Aorta (tissue), 5 donors: ENCODE data around the gene ARHGAP24. TPM values are rescaled to one million over a fixed set of nuclear protein-coding genes. Genes with fewer than 3 reads are reported as not detected.

ENCODE experiments used
- ATAC-seq: fragments of 200-7000 bp; cut with Tn5 transposase; one replicate; pipeline ENCODE4 v1.9.1; 2022; ENCODE audit warnings: moderate library complexity; ENCODE audit not compliant: low FRiP score
- DNase-seq, 2 donors: peaks; one replicate each; pipeline ENCODE4 v3.0.0-alpha.2; 2020
- H3K27ac ChIP-seq, 2 donors: one replicate each; pipeline ENCODE4 v1.5.1; 2013; ENCODE audit warnings: low read length in 2 of 2, mild to moderate bottlenecking in 2 of 2, moderate library complexity in 2 of 2, control low read depth in 1 of 2, inconsistent platforms in 1 of 2, low read depth in 1 of 2
- H3K27me3 ChIP-seq, 2 donors: one replicate each; pipeline ENCODE4 v1.6.1; 2013; ENCODE audit warnings: control low read depth in 1 of 2, low read length in 1 of 2, mild to moderate bottlenecking in 1 of 2, moderate library complexity in 1 of 2; ENCODE audit not compliant: insufficient read depth in 2 of 2, control insufficient read depth in 1 of 2
- H3K36me3 ChIP-seq, 2 donors: one replicate each; pipeline ENCODE4 v1.6.1; 2013; ENCODE audit warnings: control low read depth in 1 of 2, low read length in 1 of 2, mild to moderate bottlenecking in 1 of 2; ENCODE audit not compliant: insufficient read depth in 2 of 2, control insufficient read depth in 1 of 2
- H3K4me1 ChIP-seq, 2 donors: one replicate each; pipeline ENCODE4 v1.6.1; 2013; ENCODE audit warnings: low read length in 2 of 2, control low read depth in 1 of 2, mild to moderate bottlenecking in 1 of 2, moderate library complexity in 1 of 2; ENCODE audit not compliant: insufficient read depth in 2 of 2, control insufficient read depth in 1 of 2
- H3K4me3 ChIP-seq, 2 donors: one replicate each; pipeline ENCODE4 v1.5.1; 2013; ENCODE audit warnings: low read length in 2 of 2, control low read depth in 1 of 2, mild to moderate bottlenecking in 1 of 2
- H3K9me3 ChIP-seq: one replicate; pipeline ENCODE4 v1.6.1; 2013; ENCODE audit warnings: mild to moderate bottlenecking, low read length; ENCODE audit not compliant: control insufficient read depth
- WGBS, 2 donors: extraction: QIAGEN DNeasy Blood & Tissue Kit; methylation state at CpG; one replicate each; pipeline ENCODE4 v1.1.7; 2013; 5-methylcytosine and 5-hydroxymethylcytosine counted together
- intact Hi-C, 2 donors: fragments of 100-400 bp; cut with DNase I; formaldehyde crosslinking; loops; one replicate each; pipeline versions ENCODE4 v1.14.2 to v1.15.0; 2022
- polyA plus RNA-seq, 2 donors: library from polyadenylated mRNA; stranded (reverse); fragments of 200-250 nt; gene quantifications; one replicate each; pipeline ENCODE4 v1.2.3, GENCODE V29; 2013
- total RNA-seq, 2 donors: library from RNA; stranded (reverse); fragmentation: NEBNext Ultra II Directional; extraction: Animal tissue kit (Norgen Biotek cat#: 25700); gene quantifications; one replicate each; pipeline ENCODE4 v1.2.1, GENCODE V29; 2021
- donor health status: healthy with polysubstance abuse.
- donor health status: Bipolar disorder and iron deficiency.
- donor health status: DM: no; HTN: no; CAD: no.
- donor health status: DM: no; HTN: no; CAD: no.
- donor health status: DM: yes; HTN: yes; CAD: no.

Gene ARHGAP24
- total and polyA plus RNA-seq, 4 donors = 13.4 to 35.2 (median 34.0) TPM

- no peaks in the 10 kb centered on the region for H3K27me3 ChIP-seq
- no peak for ATAC-seq
- H3K27ac ChIP-seq = no peak overlapping the region
- H3K9me3 ChIP-seq = no peaks in the 10 kb centered on the region
- intact Hi-C loops = no loop called here
- H3K4me1 ChIP-seq = no peaks in the 10 kb centered on the region
- no peak overlapping the region for H3K4me3 ChIP-seq
- DNase-seq = no peak
- H3K36me3 ChIP-seq = no peaks in the 10 kb centered on the region
These were observed 96.1 kb downstream of the ARHGAP24 start for GRCh38 chr4:85571008-85571407.

- no peak overlapping the region for H3K4me3 ChIP-seq
- intact Hi-C loops = no loop called here
- no peaks in the 10 kb centered on the region for H3K27me3 ChIP-seq
- 44 to 68% methylated on average over 1 of the region's 1 CpG for WGBS, 2 donors
- H3K4me1 ChIP-seq = no peaks in the 10 kb centered on the region
- no peaks in the 10 kb centered on the region for H3K36me3 ChIP-seq
- ATAC-seq (no peak), DNase-seq (no peak)
- no peak overlapping the region for H3K27ac ChIP-seq
- H3K9me3 ChIP-seq = no peaks in the 10 kb centered on the region
These were observed 98.3 kb downstream of the ARHGAP24 start for GRCh38 chr4:85573270-85573669.

GRCh38 chr4:85577307-85577706 is 102.4 kb downstream of the ARHGAP24 start:
- Histone ChIP-seq H3K9me3 (no peaks in the 10 kb centered on the region), H3K4me3 (no peak overlapping the region), H3K4me1 (no peaks in the 10 kb centered on the region), H3K27me3 (no peaks in the 10 kb centered on the region), H3K36me3 (no peaks in the 10 kb centered on the region), H3K27ac (no peak overlapping the region)
- no peak for DNase-seq
- 70 to 73% methylated on average over 4 of the region's 4 CpGs for WGBS, 2 donors
- no peak for ATAC-seq
- intact Hi-C loops = no loop called here

- DNase-seq = no peak
- WGBS, 2 donors = 90 to 91% methylated on average over 2 of the region's 2 CpGs
- Histone ChIP-seq H3K4me3 (no peak overlapping the region), H3K4me1 (no peaks in the 10 kb centered on the region), H3K27me3 (no peaks in the 10 kb centered on the region), H3K9me3 (no peaks in the 10 kb centered on the region), H3K27ac (no peak overlapping the region), H3K36me3 (no peaks in the 10 kb centered on the region)
- intact Hi-C loops = no loop called here
- no peak for ATAC-seq
These were observed 105.0 kb downstream of the ARHGAP24 start for GRCh38 chr4:85579942-85580341.

- WGBS, 2 donors = 85 to 88% methylated on average over 5 of the region's 5 CpGs
These were observed 105.5 kb downstream of the ARHGAP24 start for GRCh38 chr4:85580489-85580888.

GRCh38 chr4:85587952-85588351 is 113.0 kb downstream of the ARHGAP24 start:
- H3K27ac ChIP-seq = no peak overlapping the region
- DNase-seq = no peak
- H3K4me1 ChIP-seq = no peaks in the 10 kb centered on the region
- ATAC-seq = no peak
- 66 to 68% methylated on average over 1 of the region's 1 CpG for WGBS, 2 donors
- H3K9me3 ChIP-seq = no peaks in the 10 kb centered on the region
- no peaks in the 10 kb centered on the region for H3K27me3 ChIP-seq
- intact Hi-C loops = no loop called here
- H3K36me3 ChIP-seq = no peaks in the 10 kb centered on the region
- H3K4me3 ChIP-seq = no peak overlapping the region

More at GRCh38 chr4:85580489-85580888, 105.5 kb downstream of the ARHGAP24 start:
- DNase-seq = no peak
- H3K27me3 ChIP-seq = no peaks in the 10 kb centered on the region
- H3K36me3 ChIP-seq = no peaks in the 10 kb centered on the region
- no peaks in the 10 kb centered on the region for H3K4me1 ChIP-seq
- no peak for ATAC-seq
- intact Hi-C loops = no loop called here
- no peak overlapping the region for H3K27ac ChIP-seq
- no peaks in the 10 kb centered on the region for H3K9me3 ChIP-seq
- no peak overlapping the region for H3K4me3 ChIP-seq

GRCh38 chr4:85591406-85592098 is 116.6 kb downstream of the ARHGAP24 start:
- Histone ChIP-seq H3K4me1 (no peaks in the 10 kb centered on the region), H3K4me3 (no peak overlapping the region), H3K9me3 (no peaks in the 10 kb centered on the region), H3K36me3 (no peaks in the 10 kb centered on the region), H3K27me3 (no peaks in the 10 kb centered on the region), H3K27ac (no peak overlapping the region)
- ATAC-seq (no peak), DNase-seq (no peak)
- 39 to 47% methylated on average over 3 of the region's 3 CpGs for WGBS, 2 donors
- intact Hi-C loops = no loop called here

GRCh38 chr4:85595098-85595775 is 120.3 kb downstream of the ARHGAP24 start:
- whole genome bisulfite sequencing, 2 donors = 52 to 53% methylated on average over 6 of the region's 6 CpGs
- H3K9me3 ChIP-seq = no peaks in the 10 kb centered on the region
- no peak overlapping the region for H3K27ac ChIP-seq
- no peaks in the 10 kb centered on the region for H3K36me3 ChIP-seq
- DNase-seq = no peak
- no peak overlapping the region for H3K4me3 ChIP-seq
- no peak for ATAC-seq
- intact Hi-C loops = no loop called here
- no peaks in the 10 kb centered on the region for H3K27me3 ChIP-seq
- H3K4me1 ChIP-seq = no peaks in the 10 kb centered on the region
